Measurements from ENCODE around the gene ACYP1.

ACYP1 gene

GRCh38 chr14:75003250-75004027 lies 60.4 kb downstream of the ACYP1 start:
- TF ChIP-seq ZNF274 (IDR thresholded peaks at IDR 0.05; ENCODE audit: low read depth, low read length) = no peak
- H3K4me3 ChIP-seq (ENCODE audit: low read length) = peak overlapping the region; percentile 78

Data from GM08714 (cell line).